Left renal pelvis (tissue), 4 donors: ENCODE measurements around the gene ECHS1. TPM values are rescaled to one million over a fixed set of nuclear protein-coding genes. Genes with fewer than 3 reads are reported as not detected.
"Not testable (repeated sequence)": the region's sequence is repeated elsewhere in the genome, so short reads cannot be mapped to it uniquely, and the experiment has no call there.

ENCODE experiments used
- DNase-seq, 4 donors: peaks; one replicate each; pipeline ENCODE4 v3.0.0-alpha.2; 2013; ENCODE audit warnings: low read depth in 4 of 4, low spot score in 3 of 4
- polyA plus RNA-seq, 4 donors: library from polyadenylated mRNA; unstranded; fragments of 120-200 nt; gene quantifications; one replicate each; pipeline ENCODE4 v1.2.1, GENCODE V29; 2013; ENCODE audit not compliant: insufficient read length in 4 of 4

The ECHS1 gene
- polyA plus RNA-seq, 4 donors, result 63.5 to 150 (median 134) TPM

DNA sequence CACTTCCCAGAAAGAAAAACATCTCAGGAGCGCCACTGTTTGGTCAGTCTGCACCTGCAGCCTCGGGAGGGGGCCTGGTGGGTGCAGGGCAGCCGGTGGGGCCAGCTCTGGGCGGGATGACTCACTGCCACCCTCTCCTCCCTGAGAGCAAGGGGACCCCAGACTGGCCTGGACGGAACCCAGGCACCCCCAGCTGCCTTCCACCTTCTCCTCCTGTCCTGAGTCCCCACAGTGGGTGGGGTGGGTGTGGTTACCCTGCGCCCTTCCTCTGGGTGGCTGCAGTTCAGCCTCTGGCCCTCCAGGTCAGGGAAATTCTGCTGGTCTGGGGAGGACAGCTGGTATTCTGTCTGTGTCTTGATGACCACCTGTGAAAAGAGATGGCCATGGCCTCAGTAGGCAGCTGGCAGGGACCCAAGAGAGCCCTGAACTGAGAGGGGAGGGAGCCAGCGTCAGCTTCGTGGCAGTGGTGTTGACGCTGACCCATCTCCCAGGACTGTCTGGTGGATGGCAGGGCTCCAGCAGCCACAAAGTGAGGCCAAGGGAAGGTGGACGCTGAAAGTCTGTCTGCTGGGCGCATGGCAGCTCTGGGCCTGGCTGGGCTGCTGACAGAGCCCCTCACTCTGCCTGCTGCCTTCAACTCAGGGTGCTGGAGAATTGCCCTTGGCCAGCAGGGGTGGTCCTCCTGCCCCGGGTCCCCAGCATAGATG, 45.4 kb downstream of the ECHS1 start:
- DNase-seq, result no peak

DNA sequence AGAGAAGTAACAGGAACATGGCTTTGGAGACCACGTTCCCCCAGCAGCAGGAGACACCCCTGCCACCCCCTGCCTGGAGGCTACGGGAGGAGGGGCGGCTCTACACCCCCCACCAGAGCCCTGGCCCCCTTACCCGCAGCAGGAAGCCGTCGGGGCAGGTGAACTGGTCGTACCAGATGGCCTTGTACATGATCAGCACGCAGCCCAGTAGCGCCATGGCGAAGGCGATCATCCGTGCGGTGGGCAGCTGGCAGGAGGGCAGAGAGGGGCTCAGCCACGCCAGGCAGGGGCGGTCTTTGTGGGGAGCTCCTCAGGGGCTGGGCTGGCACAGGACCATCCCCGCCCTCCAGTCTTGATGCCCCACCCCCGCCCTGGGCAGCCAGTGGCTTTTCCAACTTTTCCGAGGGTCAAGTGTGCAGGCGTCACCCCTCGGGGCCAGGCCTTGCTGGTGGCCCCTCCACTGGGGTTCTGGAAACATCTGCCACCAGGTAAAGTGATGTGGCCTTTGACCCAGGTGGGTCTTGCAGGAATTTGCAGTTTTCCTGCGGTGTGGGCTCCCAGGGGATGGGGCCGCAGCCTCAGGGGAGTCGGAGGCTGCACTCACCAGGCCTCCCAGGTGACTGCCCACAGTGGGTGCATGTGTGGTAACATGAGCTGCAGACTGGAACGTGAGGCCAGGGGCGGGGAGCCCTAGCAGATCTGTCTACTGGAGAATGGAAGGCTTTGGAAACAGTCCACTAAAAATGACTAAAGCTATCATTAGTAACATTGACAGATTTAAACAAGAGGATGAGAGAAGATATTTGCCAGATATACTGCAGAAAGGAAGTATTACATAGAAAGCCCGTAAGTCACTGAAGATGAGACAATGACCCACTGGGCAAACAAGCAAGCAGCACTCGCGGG, 46.2 kb downstream of the ECHS1 start:
- DNase-seq, result no peak

- DNase-seq, result no peak
These were observed 47.0 kb downstream of the ECHS1 start for GRCh38 chr10:133326223-133326551.

GRCh38 chr10:133325440-133326222, 47.5 kb downstream of the ECHS1 start:
- DNase-seq, result no peak

- DNase-seq, result no peak
These were observed 48.3 kb downstream of the ECHS1 start for GRCh38 chr10:133324857-133325260.

DNA sequence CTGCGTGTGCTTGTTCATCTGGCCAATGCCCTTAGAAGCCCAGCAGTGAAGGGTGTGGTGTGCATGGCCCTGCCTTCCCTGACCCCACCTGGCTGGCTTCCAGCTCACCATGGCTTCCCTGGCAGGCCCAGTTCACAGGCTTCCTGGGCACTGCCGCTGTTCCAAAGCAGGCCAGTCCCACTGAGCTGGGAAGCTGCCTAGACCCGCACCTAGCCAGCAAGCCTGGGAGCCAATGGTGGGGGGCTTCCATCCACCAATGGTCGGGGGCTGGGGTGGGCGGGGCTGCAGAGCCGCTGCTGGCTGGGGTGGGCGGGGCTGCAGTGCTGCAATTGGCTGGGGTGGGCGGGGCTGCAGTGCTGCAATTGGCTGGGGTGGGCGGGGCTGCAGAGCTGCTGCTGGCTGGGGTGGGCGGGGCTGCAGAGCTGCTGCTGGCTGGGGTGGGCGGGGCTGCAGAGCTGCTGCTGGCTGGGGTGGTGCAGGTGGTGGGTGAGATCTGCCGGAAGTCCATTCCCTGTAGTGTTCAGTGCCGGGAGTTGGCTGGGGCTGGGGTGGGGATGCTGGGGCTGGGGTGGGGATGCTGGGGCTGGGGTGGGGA, 48.9 kb downstream of the ECHS1 start:
- no peak for DNase-seq

- not testable (repeated sequence) for DNase-seq
These were observed 51.0 kb downstream of the ECHS1 start for GRCh38 chr10:133322064-133322709.

DNA sequence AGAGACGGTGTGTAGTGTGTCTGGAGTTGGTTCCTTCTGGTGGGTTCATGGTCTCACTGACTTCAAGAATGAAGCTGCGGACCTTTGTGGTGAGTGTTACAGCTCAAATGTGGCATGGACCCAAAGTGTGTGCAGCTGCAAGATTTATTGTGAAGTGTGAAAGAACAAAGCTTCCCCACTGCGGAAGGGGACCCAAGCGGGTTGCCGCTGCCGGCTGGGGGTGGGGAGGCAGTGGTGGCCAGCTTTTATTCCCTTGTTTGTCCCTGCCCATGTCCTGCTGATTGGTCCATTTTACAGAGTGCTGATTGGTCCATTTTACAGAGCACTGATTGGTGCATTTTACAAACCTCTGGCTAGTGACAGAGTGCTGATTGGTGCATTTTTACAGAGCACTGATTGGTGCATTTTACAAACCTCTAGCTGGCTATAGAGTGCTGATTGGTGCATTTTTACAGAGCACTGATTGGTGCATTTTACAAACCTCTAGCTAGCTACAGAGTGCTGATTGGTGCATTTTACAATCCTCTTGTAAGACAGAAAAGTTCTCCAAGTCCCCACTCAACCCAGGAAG, 52.2 kb downstream of the ECHS1 start:
- DNase-seq, result not testable (repeated sequence)

GRCh38 chr10:133318494-133319127, 54.5 kb downstream of the ECHS1 start:
- no peak for DNase-seq

- DNase-seq, result no peak
These were observed 56.4 kb downstream of the ECHS1 start for GRCh38 chr10:133316732-133317131.

GRCh38 chr10:133316266-133316665, 56.9 kb downstream of the ECHS1 start:
- no peak for DNase-seq

GRCh38 chr10:133315847-133316246, 57.3 kb downstream of the ECHS1 start:
- DNase-seq, result no peak

DNA sequence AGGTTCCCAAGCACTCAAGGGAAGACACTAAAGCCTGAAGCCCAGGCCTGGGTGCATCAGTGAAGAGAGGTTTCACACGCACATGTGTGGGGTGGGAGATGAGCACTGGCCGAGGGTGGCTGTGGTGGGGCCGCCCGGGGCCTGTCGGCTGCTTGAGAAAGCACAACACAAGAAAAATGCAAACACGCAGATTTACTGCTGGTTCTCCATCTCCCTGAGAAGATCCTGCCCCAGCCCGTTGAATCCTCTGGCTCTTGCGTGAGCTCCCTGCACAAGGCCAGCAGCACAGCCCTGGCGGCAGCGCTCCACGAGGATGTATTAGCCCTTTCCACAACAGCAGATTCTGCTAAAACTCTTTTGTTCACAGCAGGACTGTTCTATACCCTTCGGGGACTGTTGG, 58.2 kb downstream of the ECHS1 start:
- DNase-seq, result no peak

- no peak for DNase-seq
These were observed 60.0 kb downstream of the ECHS1 start for GRCh38 chr10:133313192-133313591.

GRCh38 chr10:133312769-133313145, 60.4 kb downstream of the ECHS1 start:
- no peak for DNase-seq
